ENCODE data around the gene SND1.

- TF ChIP-seq, protein P1, sequence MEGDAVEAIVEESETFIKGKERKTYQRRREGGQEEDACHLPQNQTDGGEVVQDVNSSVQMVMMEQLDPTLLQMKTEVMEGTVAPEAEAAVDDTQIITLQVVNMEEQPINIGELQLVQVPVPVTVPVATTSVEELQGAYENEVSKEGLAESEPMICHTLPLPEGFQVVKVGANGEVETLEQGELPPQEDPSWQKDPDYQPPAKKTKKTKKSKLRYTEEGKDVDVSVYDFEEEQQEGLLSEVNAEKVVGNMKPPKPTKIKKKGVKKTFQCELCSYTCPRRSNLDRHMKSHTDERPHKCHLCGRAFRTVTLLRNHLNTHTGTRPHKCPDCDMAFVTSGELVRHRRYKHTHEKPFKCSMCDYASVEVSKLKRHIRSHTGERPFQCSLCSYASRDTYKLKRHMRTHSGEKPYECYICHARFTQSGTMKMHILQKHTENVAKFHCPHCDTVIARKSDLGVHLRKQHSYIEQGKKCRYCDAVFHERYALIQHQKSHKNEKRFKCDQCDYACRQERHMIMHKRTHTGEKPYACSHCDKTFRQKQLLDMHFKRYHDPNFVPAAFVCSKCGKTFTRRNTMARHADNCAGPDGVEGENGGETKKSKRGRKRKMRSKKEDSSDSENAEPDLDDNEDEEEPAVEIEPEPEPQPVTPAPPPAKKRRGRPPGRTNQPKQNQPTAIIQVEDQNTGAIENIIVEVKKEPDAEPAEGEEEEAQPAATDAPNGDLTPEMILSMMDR (IDR thresholded peaks at IDR 0.05), result no peak
- no peak for TF ChIP-seq POLR2A (IDR thresholded peaks at IDR 0.05)
Observed at GRCh38 chr7:127713006-127713405, 61.0 kb downstream of the SND1 start.
